B cell (primary cell): ENCODE measurements around the gene TTC13. TPM values are rescaled to one million over a fixed set of nuclear protein-coding genes. Genes with fewer than 3 reads are reported as not detected.
A peak's percentile ranks its signal among the peaks of the same experiment; 100 is the strongest.

Experiments
- ATAC-seq: fragments of 200-7000 bp; cut with Tn5 transposase; one replicate; pipeline ENCODE4 v1.10.0; 2021; ENCODE audit warnings: low read depth, mild to moderate bottlenecking, moderate number of reproducible peaks, moderate library complexity
- CTCF ChIA-PET: fragments of 350-600 bp; sonication (Branson Sonifier 250); formaldehyde crosslinking; loops from one replicate; lab custom pipeline; 2021; ENCODE audit warnings: antibody characterized with exemption, inconsistent platforms; lab: Charles Lee
- POLR2A ChIA-PET: fragments of 350-600 bp; sonication (Branson Sonifier 250); formaldehyde crosslinking; loops from one replicate; lab custom pipeline; 2021; ENCODE audit warnings: antibody characterized with exemption; lab: Charles Lee
- DNase-seq: peaks from one replicate; pipeline ENCODE4 v3.0.0; 2013
- H2AFZ ChIP-seq: 2 replicates; pipeline ENCODE4 v1.6.1; 2012; ENCODE audit warnings: mild to moderate bottlenecking, low read depth, low read length; ENCODE audit not compliant: insufficient read depth, poor library complexity, severe bottlenecking
- H3K27ac ChIP-seq, 2 donors: 1 replicate in 1 of 2; 2 replicates in 1 of 2; pipeline ENCODE4 v1.5.1; 2012 to 2013; ENCODE audit warnings: low read length in 2 of 2, mild to moderate bottlenecking in 2 of 2, moderate library complexity in 1 of 2
- H3K27me3 ChIP-seq, 4 experiments: fragments of 200-600 bp in 1 of 4; sonication (generic) in 1 of 4; replicated peaks in 1 of 4; 1 replicate in 2 of 4; 2 replicates in 2 of 4; pipeline versions ENCODE4 v1.6.1 to v1.7.0; 2013 to 2016; ENCODE audit warnings: low read length in 3 of 4, mild to moderate bottlenecking in 2 of 4, mixed read lengths in 1 of 4, moderate library complexity in 1 of 4; ENCODE audit not compliant: insufficient read depth in 4 of 4, control insufficient read depth in 3 of 4; ENCODE audit errors: control extremely low read depth in 1 of 4
- H3K36me3 ChIP-seq, 2 experiments: replicated peaks in 1 of 2; 1 replicate in 1 of 2; 2 replicates in 1 of 2; pipeline versions ENCODE4 v1.6.1 to v1.7.1; 2013; ENCODE audit warnings: low read length in 1 of 2; ENCODE audit not compliant: insufficient read depth in 2 of 2, control insufficient read depth in 1 of 2; ENCODE audit errors: control extremely low read depth in 1 of 2, extremely low read depth in 1 of 2
- H3K4me1 ChIP-seq, 2 donors: fragments of 200-600 bp in 1 of 2; sonication (generic) in 1 of 2; 1 replicate in 1 of 2; 2 replicates in 1 of 2; pipeline versions ENCODE4 v1.5.1 to v1.6.1; 2013 to 2017; ENCODE audit warnings: low read length in 2 of 2; ENCODE audit not compliant: control insufficient read depth in 2 of 2, insufficient read depth in 2 of 2
- H3K4me2 ChIP-seq: replicated peaks from 2 replicates; pipeline ENCODE3; 2012; ENCODE audit warnings: mild to moderate bottlenecking, low read depth, low read length; ENCODE audit not compliant: poor library complexity, severe bottlenecking
- H3K4me3 ChIP-seq, 5 experiments: fragments of 200-600 bp in 1 of 5; sonication (generic) in 1 of 5; 1 replicate in 3 of 5; 2 replicates in 2 of 5; pipeline versions ENCODE4 v1.5.1 to v1.7.0; 2011 to 2016; ENCODE audit warnings: low read length in 4 of 5, mild to moderate bottlenecking in 4 of 5, low read depth in 2 of 5, control low read depth in 1 of 5, moderate library complexity in 1 of 5; ENCODE audit not compliant: insufficient read depth in 1 of 5; ENCODE audit errors: control extremely low read depth in 1 of 5, extremely low read depth in 1 of 5
- H3K79me2 ChIP-seq: fragments of 200-600 bp; sonication (generic); one replicate; pipeline ENCODE4 v1.6.0; 2016; ENCODE audit warnings: low read length; ENCODE audit not compliant: control insufficient read depth, insufficient read depth
- H3K9ac ChIP-seq: fragments of 200-600 bp; sonication (generic); 2 replicates; pipeline ENCODE4 v1.6.1; 2017; ENCODE audit warnings: mild to moderate bottlenecking, low read length, moderate library complexity
- H3K9me3 ChIP-seq, 3 donors: one replicate each; pipeline versions ENCODE4 v1.6.1 to v1.7.1; 2013; ENCODE audit warnings: low read length in 2 of 3; ENCODE audit not compliant: control insufficient read depth in 2 of 3, insufficient read depth in 1 of 3; ENCODE audit errors: control extremely low read depth in 1 of 3
- H4K20me1 ChIP-seq: 2 replicates; pipeline ENCODE4 v1.6.0; 2012; ENCODE audit warnings: mild to moderate bottlenecking, low read length; ENCODE audit not compliant: insufficient read depth, control insufficient read depth, poor library complexity, severe bottlenecking
- H3K27ac Mint-ChIP-seq: one replicate; pipeline ENCODE4 v1.8.0; 2021; ENCODE audit warnings: mixed read lengths
- H3K27me3 Mint-ChIP-seq: one replicate; pipeline ENCODE4 v1.8.0; 2021; ENCODE audit warnings: mixed read lengths
- H3K4me1 Mint-ChIP-seq: one replicate; pipeline ENCODE4 v1.8.0; 2021; ENCODE audit warnings: mixed read lengths
- H3K4me3 Mint-ChIP-seq: one replicate; pipeline ENCODE4 v1.8.0; 2021; ENCODE audit warnings: mixed read lengths
- H3K9me3 Mint-ChIP-seq: one replicate; pipeline ENCODE4 v1.8.0; 2022; ENCODE audit warnings: mixed read lengths; ENCODE audit not compliant: insufficient read depth
- EZH2 ChIP-seq: IDR thresholded peaks from 2 replicates; pipeline ENCODE4 v1.6.1; 2012; ENCODE audit warnings: borderline replicate concordance, low read depth, mild to moderate bottlenecking, moderate library complexity, low read length; ENCODE audit not compliant: insufficient read depth, poor library complexity, severe bottlenecking
- WGBS: methylation state at CpG from one replicate; pipeline ENCODE4 v1.1.5; 2013; ENCODE audit warnings: missing lambda C conversion rate; ENCODE audit not compliant: insufficient coverage; 5-methylcytosine and 5-hydroxymethylcytosine counted together
- intact Hi-C: fragments of 100-400 bp; cut with micrococcal nuclease; formaldehyde crosslinking; loops from one replicate; pipeline ENCODE4 v1.10.0; 2022
- polyA plus RNA-seq: library from polyadenylated mRNA; depleted of rRNA; stranded (reverse); fragments of >200 nt; gene quantifications from 2 replicates; pipeline ENCODE4 v1.2.3, GENCODE V29; 2012
- total RNA-seq, 2 donors: library from RNA; stranded (reverse); fragments of 120-200 nt in 1 of 2; gene quantifications; 1 replicate in 1 of 2; 2 replicates in 1 of 2; pipeline versions ENCODE4 v1.2.3 to v1.2.4, GENCODE V29; 2013 to 2022
- TF ChIP-seq, protein P1 (sequence below): fragments of 200-600 bp; IDR thresholded peaks from one replicate; pipeline ENCODE4 v1.8.0; 2022; ENCODE audit warnings: antibody characterized with exemption, mild to moderate bottlenecking

Gene TTC13
- total and polyA plus RNA-seq, 2 donors (not counting 1 experiment from before 2014, with no cell fraction given), result 33.9 to 55.0 TPM

DNA sequence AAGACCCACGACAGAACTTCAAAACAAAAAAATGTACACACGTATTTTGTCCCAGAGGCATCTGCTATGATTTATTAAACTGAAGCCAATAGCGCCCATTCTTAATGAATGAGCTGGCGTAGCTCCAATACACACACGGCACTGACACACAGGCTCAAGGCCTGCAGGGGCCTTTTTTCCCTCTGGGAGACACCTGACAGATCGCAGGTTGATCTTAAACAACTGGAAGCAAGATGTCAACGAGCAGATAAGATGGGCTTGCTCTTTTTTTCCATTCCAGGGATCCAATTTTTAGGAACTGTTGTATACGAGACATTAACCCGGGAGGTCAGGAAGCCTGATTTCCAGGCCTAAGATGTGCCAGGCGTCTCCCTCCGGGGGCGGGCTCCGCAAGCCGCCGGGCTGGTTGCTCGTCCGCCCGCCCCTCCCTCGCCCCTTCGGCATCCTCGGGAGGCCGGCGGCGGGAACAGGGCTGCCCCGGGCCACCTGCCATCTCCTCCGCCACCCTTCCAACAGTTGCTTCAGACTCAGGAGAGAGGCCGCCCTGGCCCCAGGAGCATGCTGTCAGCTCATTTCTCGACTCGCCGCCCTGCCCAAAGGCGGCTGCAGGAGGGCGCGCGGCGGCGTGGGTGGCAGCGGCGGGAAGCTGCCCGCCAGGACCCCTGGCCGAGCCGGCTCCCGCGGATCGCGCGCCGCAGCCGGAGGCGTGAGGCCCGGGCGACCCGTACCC lies 735 bp downstream of the TTC13 start:
- ChIA-PET CTCF (interaction anchor here (1.3 to 2.4 kb wide), 13 partner anchors 12 to 550 kb away, joined by 3 to 14 read pairs (median 4); partner anchors contain the start of gene TSNAX), POLR2A (interaction anchor here (0.6 to 1.0 kb wide), 3 partner anchors 19 to 1388 kb away, joined by 3 to 7 read pairs (median 4); partner anchors contain the start of gene FAM89A)
- H3K79me2 ChIP-seq, result peaks cover 75% of the 10 kb centered on the region
- ATAC-seq (no peak), DNase-seq (peak; percentile 58)
- H3K9ac ChIP-seq, result peak overlapping the region; percentile 76
- Mint-ChIP-seq H3K4me1 (peaks cover 51% of the 10 kb centered on the region), H3K27ac (peak overlapping the region; percentile 99), H3K9me3 (no peaks in the 10 kb centered on the region), H3K27me3 (no peaks in the 10 kb centered on the region), H3K4me3 (peak overlapping the region; percentile 99)
- intact Hi-C loops, result loop anchor here (2.0 to 5.0 kb wide), 5 partner anchors 36 to 1636 kb away; partner anchors contain the start of genes ABCB10, CCSAP, TAF5L and TSNAX
- under 1% methylated on average over 50 of the region's 52 CpGs for WGBS
- peaks cover 0 to 8% of the 10 kb centered on the region in 2 experiments for H3K36me3 ChIP-seq
- peak overlapping the region; percentile 66 to 78 for H3K27ac ChIP-seq
- H4K20me1 ChIP-seq, result no peaks in the 10 kb centered on the region
- TF ChIP-seq, protein P1, sequence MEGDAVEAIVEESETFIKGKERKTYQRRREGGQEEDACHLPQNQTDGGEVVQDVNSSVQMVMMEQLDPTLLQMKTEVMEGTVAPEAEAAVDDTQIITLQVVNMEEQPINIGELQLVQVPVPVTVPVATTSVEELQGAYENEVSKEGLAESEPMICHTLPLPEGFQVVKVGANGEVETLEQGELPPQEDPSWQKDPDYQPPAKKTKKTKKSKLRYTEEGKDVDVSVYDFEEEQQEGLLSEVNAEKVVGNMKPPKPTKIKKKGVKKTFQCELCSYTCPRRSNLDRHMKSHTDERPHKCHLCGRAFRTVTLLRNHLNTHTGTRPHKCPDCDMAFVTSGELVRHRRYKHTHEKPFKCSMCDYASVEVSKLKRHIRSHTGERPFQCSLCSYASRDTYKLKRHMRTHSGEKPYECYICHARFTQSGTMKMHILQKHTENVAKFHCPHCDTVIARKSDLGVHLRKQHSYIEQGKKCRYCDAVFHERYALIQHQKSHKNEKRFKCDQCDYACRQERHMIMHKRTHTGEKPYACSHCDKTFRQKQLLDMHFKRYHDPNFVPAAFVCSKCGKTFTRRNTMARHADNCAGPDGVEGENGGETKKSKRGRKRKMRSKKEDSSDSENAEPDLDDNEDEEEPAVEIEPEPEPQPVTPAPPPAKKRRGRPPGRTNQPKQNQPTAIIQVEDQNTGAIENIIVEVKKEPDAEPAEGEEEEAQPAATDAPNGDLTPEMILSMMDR, result no peak
- TF ChIP-seq EZH2, result no peak
- H2AFZ ChIP-seq, result peak overlapping the region; percentile 83
- H3K27me3 ChIP-seq, result no peaks in the 10 kb centered on the region
- no peaks in the 10 kb centered on the region for H3K9me3 ChIP-seq
- H3K4me3 ChIP-seq, result peak overlapping the region; percentile 67 to 85 (median 74)
- H3K4me2 ChIP-seq, result peak overlapping the region; percentile 88
- H3K4me1 ChIP-seq, result peaks cover 35 to 48% of the 10 kb centered on the region in 2 donors
